Activated CD4-positive, alpha-beta T cell treated with anti-CD3 and anti-CD28 coated beads, Interleukin-2, amount 50 U/mL, for 48 hours (primary cell): ENCODE measurements around the gene ZNF862.
"Not testable (repeated sequence)": the region's sequence is repeated elsewhere in the genome, so short reads cannot be mapped to it uniquely, and the experiment has no call there.

Source experiments
- DNase-seq, 2 experiments: peaks; one replicate each; pipeline ENCODE4 v3.0.0-alpha.2; 2020

The ZNF862 gene

DNA sequence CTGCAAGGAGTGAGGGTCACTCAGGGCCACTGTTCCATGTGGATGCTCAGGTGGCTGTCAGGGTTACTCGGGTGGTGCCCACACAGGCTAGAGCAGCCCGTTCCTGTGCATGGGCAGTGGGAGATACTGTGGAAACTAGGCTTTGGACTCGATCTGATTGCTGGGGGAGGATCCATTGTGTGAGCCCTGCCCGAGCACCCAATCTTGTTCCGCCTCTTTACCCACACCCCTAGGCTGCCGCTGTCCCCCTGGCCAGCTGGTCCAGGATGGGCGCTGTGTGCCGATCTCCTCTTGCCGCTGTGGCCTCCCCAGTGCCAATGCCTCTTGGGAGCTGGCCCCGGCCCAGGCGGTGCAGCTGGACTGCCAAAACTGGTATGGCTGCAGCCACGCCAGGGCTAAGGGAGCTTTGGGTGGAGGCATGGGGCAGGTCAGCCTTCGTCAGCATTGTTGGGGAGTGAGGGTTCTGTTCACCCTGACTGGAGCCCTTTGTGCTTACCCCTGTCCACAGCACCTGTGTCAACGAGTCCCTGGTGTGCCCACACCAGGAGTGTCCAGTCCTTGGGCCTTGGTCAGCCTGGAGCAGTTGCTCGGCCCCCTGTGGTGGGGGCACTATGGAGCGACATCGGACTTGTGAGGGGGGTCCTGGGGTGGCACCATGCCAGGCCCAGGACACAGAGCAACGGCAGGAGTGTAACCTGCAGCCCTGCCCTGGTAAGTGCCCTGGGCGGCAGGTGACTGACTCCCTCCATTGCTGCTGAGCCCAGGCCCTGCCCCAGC is 12.4 kb upstream of the ZNF862 start:
- no peak for DNase-seq

DNA sequence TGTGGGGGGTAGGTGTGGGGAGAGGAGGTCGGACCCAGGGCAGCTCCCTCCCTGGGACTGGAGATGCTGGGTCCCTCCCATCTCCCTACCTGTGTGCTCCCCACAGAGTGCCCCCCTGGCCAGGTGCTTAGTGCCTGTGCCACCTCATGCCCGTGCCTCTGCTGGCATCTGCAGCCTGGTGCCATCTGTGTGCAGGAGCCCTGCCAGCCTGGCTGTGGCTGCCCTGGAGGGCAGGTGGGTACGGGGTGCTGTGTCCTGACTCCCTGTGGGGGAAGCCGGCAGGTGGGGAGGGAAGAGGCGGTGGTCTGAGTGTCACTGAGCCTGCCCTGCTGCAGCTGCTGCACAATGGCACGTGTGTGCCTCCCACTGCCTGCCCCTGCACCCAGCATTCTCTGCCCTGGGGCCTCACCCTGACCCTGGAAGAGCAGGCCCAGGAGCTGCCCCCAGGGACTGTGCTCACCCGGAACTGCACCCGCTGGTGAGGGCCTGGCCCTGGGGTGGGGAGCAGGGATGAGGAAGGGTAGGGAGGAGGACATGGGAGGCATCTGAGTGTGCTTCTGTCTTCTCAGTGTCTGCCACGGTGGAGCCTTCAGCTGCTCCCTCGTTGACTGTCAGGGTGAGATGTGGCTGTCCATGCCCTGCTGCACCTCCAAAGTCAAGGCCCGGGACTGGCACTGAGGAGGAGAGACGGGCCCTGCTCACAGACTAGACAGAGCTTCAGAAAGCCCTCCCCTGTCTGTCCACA is 11.7 kb upstream of the ZNF862 start:
- no peak for DNase-seq

DNA sequence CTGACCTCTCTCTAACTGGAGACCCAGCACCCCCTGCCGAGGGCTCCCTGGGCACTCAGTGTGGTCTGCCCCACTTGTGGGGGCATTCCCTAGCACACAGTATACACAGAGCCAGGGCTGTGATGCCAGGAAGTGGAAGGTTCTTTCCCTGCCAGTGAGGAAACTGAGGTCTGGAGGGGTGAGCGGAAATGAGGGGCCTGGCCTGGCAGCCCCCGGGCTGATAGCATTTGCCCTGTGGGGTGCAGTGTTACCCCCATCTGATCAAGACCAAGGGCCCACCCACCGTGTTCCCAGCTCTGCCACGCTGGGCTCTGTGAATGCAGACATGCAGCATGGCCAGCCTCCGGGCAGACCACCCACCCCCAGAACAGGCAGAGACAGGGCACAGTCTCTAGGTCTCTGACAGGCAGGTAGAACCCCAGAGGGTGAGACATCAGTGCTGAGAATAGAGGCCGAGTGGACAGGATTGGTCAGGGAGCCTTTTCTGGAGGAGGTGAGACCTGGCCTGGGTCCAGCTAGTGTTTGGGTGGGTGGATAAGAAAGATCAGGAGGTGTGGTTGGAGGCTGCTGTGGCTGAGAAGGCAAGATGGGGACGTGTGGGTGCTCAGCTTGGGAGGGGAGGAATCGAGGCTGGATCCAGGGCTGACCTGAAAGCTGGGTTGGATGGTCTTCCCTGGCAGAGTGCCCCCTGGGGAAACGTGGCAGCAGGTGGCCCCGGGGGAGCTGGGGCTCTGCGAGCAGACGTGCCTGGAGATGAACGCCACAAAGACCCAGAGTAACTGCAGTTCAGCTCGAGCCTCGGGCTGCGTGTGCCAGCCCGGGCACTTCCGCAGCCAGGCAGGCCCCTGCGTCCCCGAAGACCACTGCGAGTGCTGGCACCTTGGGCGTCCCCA is 10.8 kb upstream of the ZNF862 start:
- DNase-seq = no peak

DNA sequence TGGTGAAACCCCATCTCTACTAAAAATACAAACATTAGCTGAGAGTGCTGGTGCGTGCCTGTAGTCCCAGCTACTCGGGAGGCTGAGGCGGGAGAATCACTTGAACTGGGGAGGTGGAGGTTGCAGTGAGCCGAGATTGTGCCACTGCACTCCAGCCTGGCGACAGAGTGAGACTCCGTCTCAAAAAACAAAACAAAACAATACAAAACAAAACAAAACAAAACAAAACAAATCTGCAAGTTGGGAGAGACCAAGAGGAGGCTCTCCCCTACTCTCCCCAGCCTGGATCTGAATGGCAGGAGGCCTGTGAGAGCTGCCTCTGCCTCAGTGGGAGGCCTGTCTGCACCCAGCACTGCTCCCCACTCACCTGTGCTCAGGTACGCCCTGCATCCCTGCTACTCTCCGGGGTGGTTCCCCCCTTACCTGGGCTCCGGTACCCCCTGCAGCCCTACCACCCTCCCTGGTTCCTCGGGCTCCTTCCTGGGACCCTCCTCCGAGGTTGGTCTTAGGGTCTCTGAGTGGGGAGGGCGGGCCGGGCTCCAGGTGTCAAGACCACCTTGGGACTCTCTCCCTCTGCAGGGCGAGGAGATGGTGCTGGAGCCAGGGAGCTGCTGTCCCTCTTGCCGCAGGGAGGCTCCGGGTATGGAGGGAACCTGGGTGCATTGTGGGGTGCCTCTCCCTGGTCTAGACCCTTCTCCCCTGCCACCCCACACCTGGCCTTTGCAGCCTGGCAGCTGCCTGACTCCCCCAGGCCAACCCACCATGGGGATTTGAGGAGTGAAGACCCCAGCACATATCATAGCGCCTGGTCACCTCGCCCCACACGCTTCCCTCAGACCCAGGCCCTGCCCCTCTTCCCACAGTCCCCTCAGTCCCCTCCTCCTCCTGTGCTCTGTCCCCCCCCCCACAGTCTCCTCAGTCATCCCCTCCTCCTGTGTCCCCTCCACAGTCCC is 9.5 kb upstream of the ZNF862 start:
- DNase-seq = no peak

- DNase-seq = not testable (repeated sequence)
Measured at GRCh38 chr7:149830527-149830926, 7.6 kb upstream of the ZNF862 start.

GRCh38 chr7:149830997-149831740 is 7.0 kb upstream of the ZNF862 start:
- no peak for DNase-seq

GRCh38 chr7:149831741-149832219 is 6.4 kb upstream of the ZNF862 start:
- DNase-seq = no peak

GRCh38 chr7:149832332-149833041 is 5.7 kb upstream of the ZNF862 start:
- DNase-seq = no peak

GRCh38 chr7:149833495-149834130 is 4.6 kb upstream of the ZNF862 start:
- DNase-seq = no peak

- DNase-seq = no peak
Measured at GRCh38 chr7:149834601-149835000, 3.6 kb upstream of the ZNF862 start.

DNA sequence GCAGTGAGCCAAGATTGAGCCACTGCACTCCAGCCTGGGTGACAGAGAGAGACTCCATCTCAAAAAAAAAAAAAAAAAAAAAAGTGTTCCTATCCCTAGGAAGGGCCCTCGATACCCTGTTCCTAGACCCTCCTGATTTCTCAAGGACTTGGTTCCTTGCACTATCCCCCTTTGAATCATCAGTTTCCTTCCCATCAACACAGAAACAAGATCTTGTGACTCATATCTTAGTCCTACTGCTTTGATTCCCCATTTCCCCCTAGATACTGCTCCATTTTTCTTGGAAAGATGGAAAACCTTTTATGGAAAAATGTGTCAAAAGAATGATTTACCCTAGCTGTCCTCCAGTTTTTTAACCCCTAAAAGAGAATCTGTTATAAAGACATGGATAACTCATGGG is 1.7 kb upstream of the ZNF862 start:
- DNase-seq = no peak

DNA sequence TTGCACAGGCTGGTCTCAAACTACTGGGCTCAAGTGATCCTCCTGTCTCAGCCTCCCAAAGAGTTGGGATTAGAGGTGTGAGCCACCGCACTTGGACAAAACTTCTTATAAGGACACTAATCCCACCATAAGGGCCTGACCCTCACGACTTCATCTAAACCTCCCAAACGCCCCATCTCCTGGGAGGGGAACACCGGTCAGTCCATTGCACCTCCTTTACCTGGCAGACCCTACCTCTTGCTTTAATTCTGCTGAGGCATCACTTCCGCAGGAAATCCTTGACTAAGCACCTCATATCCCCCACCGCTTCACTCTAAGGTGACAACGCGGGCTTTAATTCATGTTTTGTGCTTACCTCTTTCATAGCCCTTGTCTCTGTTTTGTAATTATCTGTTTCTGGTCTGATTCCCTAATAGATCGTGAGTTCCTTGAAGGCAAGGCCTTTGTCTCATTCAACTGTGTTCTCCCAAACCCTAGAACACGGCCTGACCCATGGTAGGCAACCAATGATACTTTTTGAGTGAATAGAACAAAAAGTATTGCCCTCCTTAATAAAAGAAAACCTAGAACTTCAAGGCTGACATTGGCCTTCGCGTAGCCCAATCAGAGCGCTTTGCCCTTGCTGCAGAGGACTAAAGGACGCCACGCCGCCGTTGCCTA is 481 bp upstream of the ZNF862 start:
- DNase-seq = no peak

- DNase-seq = no peak
Measured at GRCh38 chr7:149838992-149839408, 825 bp downstream of the ZNF862 start.

DNA sequence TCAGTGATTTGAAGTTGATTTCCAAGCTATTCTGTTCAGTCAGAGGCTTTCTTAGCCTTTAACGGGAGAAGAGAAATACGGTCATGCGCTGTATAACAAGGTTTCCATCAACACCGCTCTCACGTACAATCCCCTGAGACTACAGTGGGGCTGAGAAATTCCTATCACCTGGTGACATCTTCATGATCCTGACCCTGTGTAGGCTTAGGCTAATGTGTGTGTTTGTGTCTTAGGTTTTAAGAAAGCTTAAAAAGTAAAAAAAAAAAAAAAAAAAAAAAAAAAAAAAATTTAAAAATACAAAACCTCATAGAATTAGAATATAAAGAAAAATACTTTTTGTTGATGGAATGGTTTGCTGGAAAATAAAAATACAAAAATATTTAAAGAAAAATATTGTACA is 1.8 kb downstream of the ZNF862 start:
- DNase-seq = no peak

DNA sequence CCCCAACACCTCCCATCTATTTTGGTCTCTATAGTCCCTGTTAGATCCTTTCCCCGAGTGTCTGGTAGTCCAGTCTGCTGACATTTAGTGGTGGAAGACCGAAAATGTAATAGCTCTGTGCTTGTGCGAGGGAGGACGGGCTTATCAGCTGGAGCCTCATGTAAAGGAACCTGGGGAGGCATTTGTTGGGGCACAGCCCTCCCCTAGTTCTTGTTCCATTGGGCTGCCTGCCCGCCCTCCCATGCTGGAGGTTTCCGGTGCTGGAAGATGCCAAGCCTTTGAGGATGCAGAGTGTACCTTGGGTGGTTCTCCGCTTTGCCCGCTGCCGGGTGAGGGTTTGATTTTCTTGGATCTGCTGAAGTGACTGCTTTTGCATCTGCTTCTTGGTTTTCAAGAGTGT is 5.4 kb downstream of the ZNF862 start:
- DNase-seq = no peak

DNA sequence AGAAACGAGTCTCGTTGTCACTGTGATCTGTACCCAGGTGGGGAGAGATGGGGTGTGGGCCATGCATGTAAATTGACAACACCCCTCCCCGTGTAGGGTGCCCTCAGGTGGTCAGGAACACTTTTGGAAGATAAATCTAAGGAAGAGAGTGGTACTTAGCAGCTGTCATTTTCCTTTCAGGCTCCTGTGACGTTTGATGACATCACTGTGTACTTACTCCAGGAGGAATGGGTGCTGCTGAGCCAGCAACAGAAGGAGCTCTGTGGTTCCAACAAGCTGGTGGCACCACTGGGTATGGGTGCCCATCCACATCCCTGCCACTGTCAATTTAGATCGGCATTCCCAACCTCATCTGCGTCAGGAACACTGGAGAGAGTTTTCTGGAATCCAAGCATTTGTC is 6.3 kb downstream of the ZNF862 start:
- no peak for DNase-seq

GRCh38 chr7:149845257-149845980 is 7.2 kb downstream of the ZNF862 start:
- no peak for DNase-seq

DNA sequence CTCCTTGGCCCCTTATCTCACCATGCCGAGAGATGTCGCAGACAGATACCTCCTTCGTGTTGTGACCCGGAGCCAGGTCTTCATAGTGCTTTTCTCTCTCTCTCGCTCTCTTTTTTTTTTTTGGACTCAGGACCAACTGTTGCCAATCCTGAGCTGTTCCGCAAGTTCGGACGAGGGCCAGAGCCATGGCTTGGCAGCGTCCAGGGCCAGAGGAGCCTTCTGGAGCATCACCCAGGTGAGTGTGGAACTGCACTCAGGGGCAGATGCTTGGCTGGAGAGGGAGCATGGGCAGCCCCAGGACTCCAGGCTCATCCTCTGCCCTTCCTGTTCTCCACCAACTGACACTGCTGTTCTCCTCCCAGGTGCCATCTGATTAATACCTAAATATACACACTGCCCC is 7.8 kb downstream of the ZNF862 start:
- no peak for DNase-seq
